Immature natural killer cell (primary cell): ENCODE results near the gene LRP10. TPM values are rescaled to one million over a fixed set of nuclear protein-coding genes. Genes with fewer than 3 reads are reported as not detected.

Experiments used
- DNase-seq, 3 donors: peaks; one replicate each; pipeline ENCODE4 v3.0.0; 2022; ENCODE audit warnings: mixed read lengths in 1 of 3
- H3K27ac Mint-ChIP-seq, 6 donors: one replicate each; pipeline ENCODE4 v1.8.0; 2020; ENCODE audit warnings: mixed read lengths in 6 of 6, mild to moderate bottlenecking in 5 of 6, inconsistent platforms in 4 of 6, moderate library complexity in 3 of 6
- H3K27me3 Mint-ChIP-seq, 3 donors: one replicate each; pipeline ENCODE4 v1.8.0; 2020 to 2021; ENCODE audit warnings: low read depth in 3 of 3, mild to moderate bottlenecking in 3 of 3, mixed read lengths in 3 of 3, moderate library complexity in 3 of 3, inconsistent platforms in 1 of 3
- H3K36me3 Mint-ChIP-seq, 3 donors: one replicate each; pipeline ENCODE4 v1.8.0; 2020; ENCODE audit warnings: mixed read lengths in 3 of 3, inconsistent platforms in 2 of 3, mild to moderate bottlenecking in 2 of 3
- H3K4me1 Mint-ChIP-seq, 2 donors: one replicate each; pipeline ENCODE4 v1.8.0; 2020; ENCODE audit warnings: inconsistent platforms in 2 of 2, mild to moderate bottlenecking in 2 of 2, mixed read lengths in 2 of 2, moderate library complexity in 1 of 2
- H3K4me3 Mint-ChIP-seq, 5 donors: one replicate each; pipeline ENCODE4 v1.8.0; 2020; ENCODE audit warnings: mild to moderate bottlenecking in 5 of 5, mixed read lengths in 5 of 5, inconsistent platforms in 3 of 5, moderate library complexity in 3 of 5
- H3K9me3 Mint-ChIP-seq, 6 donors: one replicate each; pipeline ENCODE4 v1.8.0; 2020; ENCODE audit warnings: mild to moderate bottlenecking in 6 of 6, mixed read lengths in 6 of 6, inconsistent platforms in 4 of 6, moderate library complexity in 3 of 6
- polyA plus RNA-seq, 3 donors: library from polyadenylated mRNA; unstranded; fragments of 300-500 nt; fragmentation: Illumina TruSeq; gene quantifications; one replicate each; pipeline ENCODE4 v1.2.3, GENCODE V29; 2021

The LRP10 gene
- polyA plus RNA-seq, 3 donors from 2014 or later = 74.6 to 146 (median 136) TPM

DNA sequence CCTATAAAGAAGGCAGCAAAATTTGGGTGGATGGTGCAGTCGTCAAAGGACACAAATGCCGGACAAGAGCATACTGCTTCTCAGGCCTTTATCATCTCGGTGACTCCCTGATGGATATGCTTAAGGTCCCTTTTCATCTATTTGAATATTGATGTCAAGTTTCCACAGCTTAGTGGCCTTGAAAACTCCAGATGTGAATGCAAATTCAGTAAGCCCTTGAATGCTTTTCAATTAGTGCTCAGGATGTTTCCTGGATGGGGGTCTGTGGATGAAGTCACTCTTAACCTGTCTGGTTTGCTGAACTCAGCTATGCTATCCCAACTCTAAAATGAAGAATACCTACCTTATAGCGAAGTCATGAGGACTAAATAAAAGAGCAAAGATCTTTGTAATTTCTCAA is 22.2 kb downstream of the LRP10 start:
- DNase-seq = no peak
- H3K27me3 Mint-ChIP-seq = peaks cover 0 to 4% (median 0%) of the 10 kb centered on the region in 3 donors
- H3K36me3 Mint-ChIP-seq = peaks cover 6 to 21% (median 11%) of the 10 kb centered on the region in 3 donors
- H3K27ac Mint-ChIP-seq = no peak overlapping the region
- H3K4me3 Mint-ChIP-seq = no peak overlapping the region
- H3K4me1 Mint-ChIP-seq = no peaks in the 10 kb centered on the region
- H3K9me3 Mint-ChIP-seq = no peaks in the 10 kb centered on the region

DNA sequence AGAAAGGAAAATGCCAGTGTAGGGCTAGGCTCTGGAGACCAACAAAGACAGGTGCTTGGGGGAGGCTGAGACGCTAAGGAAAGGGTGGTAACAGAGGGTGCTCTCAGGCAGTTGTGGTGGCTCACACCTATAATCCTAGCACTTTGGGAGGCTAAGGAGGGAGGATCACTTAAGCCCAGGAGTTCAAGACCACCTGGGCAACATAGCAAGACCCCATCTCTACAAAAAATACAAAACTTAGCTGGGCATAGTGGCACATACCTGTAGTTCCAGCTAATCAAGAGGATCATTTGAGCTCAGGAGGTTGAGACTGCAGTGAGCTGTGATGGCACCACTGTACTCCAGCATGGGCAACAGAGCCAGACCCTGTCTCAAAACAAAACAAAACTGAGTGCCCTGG is 23.9 kb downstream of the LRP10 start:
- Mint-ChIP-seq H3K27me3 (peaks cover 0 to 2% (median 0%) of the 10 kb centered on the region in 3 donors), H3K36me3 (peaks cover 9 to 24% (median 10%) of the 10 kb centered on the region in 3 donors), H3K4me1 (peaks cover 0 to 4% of the 10 kb centered on the region in 2 donors), H3K4me3 (no peak overlapping the region), H3K27ac (peak overlapping the region in 1 of 6 donors; percentile 24), H3K9me3 (no peaks in the 10 kb centered on the region)
- no peak for DNase-seq

DNA sequence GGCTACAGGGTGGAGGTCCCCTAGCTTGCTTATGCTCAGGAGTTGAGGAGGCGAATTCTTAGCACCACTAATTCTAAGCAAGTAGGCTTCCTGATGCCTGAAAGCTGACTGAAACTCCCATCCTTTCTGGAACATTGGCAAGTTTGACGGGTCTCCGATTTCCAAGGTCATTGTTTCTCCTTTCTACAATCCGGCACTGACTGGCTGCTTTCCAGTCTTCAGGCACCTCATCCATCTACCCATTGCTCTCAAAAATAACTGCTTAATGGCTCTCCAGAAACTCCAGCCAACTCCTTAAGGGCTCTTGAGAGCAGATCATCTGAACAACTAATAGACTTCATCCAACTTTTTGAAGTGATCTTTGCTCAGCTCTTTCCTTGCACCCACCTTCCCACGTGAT is 24.8 kb downstream of the LRP10 start:
- Mint-ChIP-seq H3K9me3 (no peaks in the 10 kb centered on the region), H3K36me3 (peaks cover 10 to 32% (median 18%) of the 10 kb centered on the region in 3 donors), H3K4me3 (no peak overlapping the region), H3K27ac (peak overlapping the region in 1 of 6 donors; percentile 76), H3K4me1 (peaks cover 0 to 11% of the 10 kb centered on the region in 2 donors), H3K27me3 (peaks cover 0 to 2% (median 0%) of the 10 kb centered on the region in 3 donors)
- no peak for DNase-seq

DNA sequence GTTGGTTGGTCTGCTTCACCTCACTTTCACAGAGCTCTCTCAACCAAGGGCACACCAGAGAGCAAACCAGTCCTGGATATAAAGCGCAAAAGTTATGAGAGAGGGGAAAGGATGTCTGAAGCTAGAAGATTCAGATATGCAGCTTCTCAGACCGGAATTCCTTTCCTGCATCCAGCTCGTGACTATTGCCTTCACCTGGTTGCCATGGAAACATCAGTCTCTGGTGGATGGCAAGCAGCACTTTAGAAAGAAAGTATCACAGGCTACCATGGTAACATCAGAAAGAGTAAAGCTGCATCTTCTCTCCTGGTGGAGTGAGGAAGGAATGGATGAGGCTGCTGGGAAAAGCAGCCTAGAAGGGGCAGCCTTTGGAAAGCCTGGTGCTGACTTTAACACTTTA is 25.2 kb downstream of the LRP10 start:
- Mint-ChIP-seq H3K4me3 (no peak overlapping the region), H3K36me3 (peaks cover 10 to 36% (median 22%) of the 10 kb centered on the region in 3 donors), H3K27me3 (peaks cover 0 to 2% (median 0%) of the 10 kb centered on the region in 3 donors), H3K9me3 (no peaks in the 10 kb centered on the region), H3K27ac (peak overlapping the region in 1 of 6 donors; percentile 76), H3K4me1 (peaks cover 0 to 11% of the 10 kb centered on the region in 2 donors)
- DNase-seq = no peak

DNA sequence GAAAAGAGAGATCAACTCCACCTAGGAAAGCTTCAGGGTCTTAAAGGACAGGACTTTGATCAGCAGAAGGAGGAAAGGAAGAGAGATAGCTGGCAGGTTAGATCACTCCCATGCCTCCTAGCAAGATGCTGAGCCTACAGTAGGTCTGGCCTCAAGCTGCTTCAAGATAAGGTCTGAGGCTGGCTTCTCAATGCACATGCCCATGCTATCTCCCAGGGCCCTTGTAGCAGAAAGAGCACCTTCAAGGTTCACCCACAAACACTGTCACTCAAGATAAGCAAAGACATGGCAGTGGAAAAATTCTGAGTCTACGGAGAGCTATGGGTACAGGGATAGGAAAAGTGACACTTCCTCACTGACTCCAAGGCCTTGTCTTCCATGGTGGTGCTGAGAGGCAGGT is 25.8 kb downstream of the LRP10 start:
- DNase-seq = no peak
- Mint-ChIP-seq H3K36me3 (peaks cover 14 to 38% (median 26%) of the 10 kb centered on the region in 3 donors), H3K27me3 (peaks cover 0 to 4% (median 2%) of the 10 kb centered on the region in 3 donors), H3K9me3 (no peaks in the 10 kb centered on the region), H3K4me1 (peaks cover 0 to 11% of the 10 kb centered on the region in 2 donors), H3K27ac (peak overlapping the region in 1 of 6 donors; percentile 19), H3K4me3 (no peak overlapping the region)

DNA sequence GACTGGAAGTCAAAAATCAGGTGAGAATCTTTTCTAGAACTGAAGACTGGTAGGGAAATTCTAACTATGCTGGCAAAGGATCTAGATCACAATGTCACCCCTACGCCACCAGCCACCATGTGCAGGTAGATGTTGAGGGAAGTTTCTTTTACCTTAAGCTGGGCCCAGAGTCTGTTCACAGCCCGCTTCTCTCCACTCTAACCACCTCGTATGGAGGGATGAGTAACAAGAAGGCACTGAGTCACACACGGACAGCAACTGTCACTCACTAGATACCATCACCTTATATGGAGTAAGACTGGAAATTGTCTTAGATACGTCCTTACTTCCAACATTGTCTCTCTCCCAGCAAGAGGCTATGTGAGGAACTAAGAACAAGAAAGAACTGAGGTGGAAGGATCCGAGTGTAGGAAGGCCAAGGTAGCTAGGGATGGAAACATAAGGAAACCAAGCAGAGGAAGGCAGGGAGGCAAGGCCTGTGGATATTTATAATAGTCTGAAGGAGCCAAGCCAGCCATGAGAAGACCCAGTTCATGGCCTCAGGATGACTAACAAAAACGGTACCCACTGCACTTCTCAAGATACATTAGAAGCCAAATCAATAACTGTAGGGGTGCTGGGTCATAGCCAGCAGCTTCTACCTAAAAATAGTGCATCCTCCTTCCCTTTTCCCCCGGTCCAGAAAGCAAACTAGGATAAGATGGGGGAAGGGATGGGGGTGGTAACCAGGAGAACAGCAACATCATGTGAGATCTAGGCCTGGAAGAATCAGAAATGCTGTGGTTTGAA is 27.0 kb downstream of the LRP10 start:
- H3K9me3 Mint-ChIP-seq = no peaks in the 10 kb centered on the region

DNA sequence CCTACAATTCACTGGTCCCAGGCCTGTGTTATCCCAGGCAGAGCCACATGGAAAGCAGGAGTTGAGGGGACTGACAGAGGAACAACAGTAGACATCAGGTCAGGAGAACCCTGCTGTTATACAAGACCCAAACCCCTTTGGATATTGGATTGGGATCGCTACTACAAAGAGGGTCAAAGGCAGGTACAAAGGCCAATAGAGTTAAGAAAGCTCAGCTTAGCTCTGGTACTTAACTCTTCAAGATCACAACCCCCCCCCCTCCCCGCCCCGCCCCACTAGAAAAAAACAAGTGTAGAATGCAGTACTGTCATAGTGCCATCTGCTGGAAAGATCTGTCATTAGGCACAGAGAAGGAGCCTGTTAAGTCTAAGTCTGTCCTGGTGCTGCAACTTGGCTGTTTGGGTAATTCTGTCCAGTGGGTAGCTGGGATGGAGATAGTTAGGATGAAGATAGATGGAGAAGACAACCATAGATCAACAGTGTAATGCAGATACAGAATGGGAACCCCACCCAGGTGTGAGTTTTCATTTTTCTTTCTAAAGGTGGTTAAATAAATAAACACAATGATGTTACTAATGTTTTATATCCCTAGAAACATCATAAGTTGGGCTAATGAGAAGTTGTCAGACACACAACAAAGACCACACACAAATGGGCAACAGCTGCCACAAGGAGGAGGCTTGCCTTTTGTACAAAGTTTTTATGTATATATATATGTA is 28.7 kb downstream of the LRP10 start:
- peak; percentile 39 to 57 (median 50) for DNase-seq
- Mint-ChIP-seq H3K4me3 (no peak overlapping the region), H3K9me3 (no peaks in the 10 kb centered on the region), H3K27me3 (peaks cover 0 to 4% (median 2%) of the 10 kb centered on the region in 3 donors), H3K36me3 (peaks cover 27 to 49% (median 36%) of the 10 kb centered on the region in 3 donors), H3K4me1 (peaks cover 0 to 11% of the 10 kb centered on the region in 2 donors), H3K27ac (peak overlapping the region in 5 of 6 donors; percentile 13 to 78 (median 58))

More for the DNA sequence above, 27.0 kb downstream of the LRP10 start:
- Mint-ChIP-seq H3K4me1 (peaks cover 0 to 11% of the 10 kb centered on the region in 2 donors), H3K27me3 (peaks cover 0 to 4% (median 2%) of the 10 kb centered on the region in 3 donors), H3K36me3 (peaks cover 11 to 37% (median 22%) of the 10 kb centered on the region in 3 donors), H3K4me3 (no peak overlapping the region), H3K27ac (peak overlapping the region in 4 of 6 donors; percentile 35 to 65 (median 53))
- DNase-seq = no peak

DNA sequence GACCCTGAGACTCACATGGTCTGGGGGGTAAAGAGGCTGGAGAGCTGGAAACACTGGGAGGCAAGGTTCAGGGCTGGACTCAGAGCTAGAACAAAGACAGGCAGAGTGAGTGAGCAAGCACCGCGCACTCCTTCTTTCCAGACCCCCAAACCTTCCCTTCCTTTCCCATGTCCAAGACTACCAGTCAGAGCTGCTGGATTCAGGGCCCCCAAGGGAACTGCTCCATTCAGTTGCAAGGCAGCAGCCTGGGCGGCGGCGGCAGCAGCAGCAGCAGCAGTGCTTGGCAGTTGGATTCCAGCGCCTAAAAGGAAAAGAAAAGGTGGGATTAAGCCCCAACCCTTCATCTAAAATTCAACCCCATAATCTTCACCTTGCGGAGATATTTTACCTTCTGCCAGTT is 30.3 kb downstream of the LRP10 start:
- Mint-ChIP-seq H3K36me3 (peaks cover 39 to 60% (median 47%) of the 10 kb centered on the region in 3 donors), H3K9me3 (no peaks in the 10 kb centered on the region), H3K4me3 (no peak overlapping the region), H3K4me1 (peaks cover 0 to 11% of the 10 kb centered on the region in 2 donors), H3K27ac (peak overlapping the region in 1 of 6 donors; percentile 48), H3K27me3 (peaks cover 0 to 5% (median 2%) of the 10 kb centered on the region in 3 donors)
- no peak for DNase-seq

DNA sequence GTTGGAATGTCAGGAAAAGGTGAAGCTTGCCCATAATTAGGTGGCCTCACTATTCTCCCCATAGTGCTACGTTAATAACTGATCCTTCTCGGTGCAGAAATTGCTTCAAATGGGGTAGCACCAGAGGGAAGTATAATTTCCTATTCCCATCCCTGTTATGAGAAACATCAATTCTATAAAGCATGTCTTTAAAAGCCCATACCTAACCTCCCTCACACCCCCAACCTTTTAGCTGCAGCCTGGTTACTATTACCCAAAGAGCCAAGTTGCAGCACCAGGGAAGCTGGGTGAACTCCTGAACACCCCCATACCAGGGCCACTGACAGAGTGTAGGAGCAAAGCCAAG is 32.2 kb downstream of the LRP10 start:
- Mint-ChIP-seq H3K27me3 (peaks cover 0 to 5% (median 2%) of the 10 kb centered on the region in 3 donors), H3K9me3 (no peaks in the 10 kb centered on the region), H3K4me3 (no peak overlapping the region), H3K27ac (peak overlapping the region in 1 of 6 donors; percentile 11), H3K4me1 (peaks cover 0 to 11% of the 10 kb centered on the region in 2 donors), H3K36me3 (peaks cover 39 to 61% (median 51%) of the 10 kb centered on the region in 3 donors)
- DNase-seq = no peak

DNA sequence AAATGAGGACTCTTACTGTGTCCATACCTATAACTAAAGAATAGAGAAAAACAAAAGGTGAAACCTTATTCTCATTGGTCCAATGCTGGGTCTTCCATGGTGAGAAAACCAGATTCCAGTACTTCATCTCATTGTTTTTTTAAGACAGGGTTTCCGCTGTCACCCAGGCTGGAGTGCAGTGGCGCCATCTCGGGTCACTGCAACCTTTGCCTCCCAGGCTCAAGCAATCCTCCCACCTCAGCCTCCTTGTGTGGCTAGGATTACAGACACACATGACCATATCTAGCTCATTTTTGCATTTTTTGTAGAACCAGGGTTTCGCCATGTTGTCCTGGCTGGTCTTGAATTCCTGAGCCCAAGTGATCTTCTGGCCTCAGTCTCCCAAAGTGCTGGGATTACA is 34.1 kb downstream of the LRP10 start:
- DNase-seq = no peak
- Mint-ChIP-seq H3K4me1 (peaks cover 4 to 11% of the 10 kb centered on the region in 2 donors), H3K27ac (no peak overlapping the region), H3K27me3 (peaks cover 0 to 5% (median 0%) of the 10 kb centered on the region in 3 donors), H3K4me3 (no peak overlapping the region), H3K9me3 (no peaks in the 10 kb centered on the region), H3K36me3 (peaks cover 36 to 65% (median 54%) of the 10 kb centered on the region in 3 donors)

DNA sequence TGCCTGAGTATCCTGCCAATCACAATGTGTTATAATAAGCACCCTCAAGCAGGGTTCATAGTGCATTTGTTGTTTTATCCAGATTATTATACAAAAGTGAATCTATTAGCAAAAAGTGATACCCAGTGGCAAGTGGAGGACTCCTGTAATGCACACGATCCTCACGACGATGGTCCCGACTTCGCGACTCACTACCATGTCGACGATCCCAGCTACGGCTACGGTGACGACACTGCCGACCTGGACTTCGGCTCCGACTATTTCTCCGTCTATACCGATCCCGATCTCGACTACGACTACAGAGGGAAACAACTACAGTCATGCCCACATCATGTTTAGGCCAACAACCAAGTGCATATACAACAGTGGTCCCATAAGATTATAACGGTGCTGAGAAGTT is 34.5 kb downstream of the LRP10 start:
- H3K27me3 Mint-ChIP-seq = peaks cover 0 to 5% (median 0%) of the 10 kb centered on the region in 3 donors
- no peak overlapping the region for H3K27ac Mint-ChIP-seq
- H3K36me3 Mint-ChIP-seq = peaks cover 36 to 62% (median 49%) of the 10 kb centered on the region in 3 donors
- H3K9me3 Mint-ChIP-seq = no peaks in the 10 kb centered on the region
- peaks cover 4 to 7% of the 10 kb centered on the region in 2 donors for H3K4me1 Mint-ChIP-seq
- no peak overlapping the region for H3K4me3 Mint-ChIP-seq
- no peak for DNase-seq

DNA sequence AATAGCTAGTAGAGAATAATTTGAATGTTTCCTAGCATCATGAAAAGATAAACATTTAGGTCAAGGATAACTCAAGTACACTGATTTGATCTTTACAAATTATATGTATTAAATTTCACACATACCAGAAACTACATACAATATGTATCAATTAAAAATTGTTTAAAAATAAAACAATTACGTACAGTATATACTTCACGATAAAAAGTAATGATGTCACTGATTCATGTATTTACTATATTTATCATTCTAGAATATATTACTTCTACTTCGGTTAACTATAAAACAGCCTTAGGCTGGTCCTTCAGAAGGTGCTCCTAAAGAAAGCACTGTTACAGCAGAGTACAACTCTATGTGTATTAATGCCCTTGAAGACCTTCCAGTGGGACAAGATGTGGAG is 35.9 kb downstream of the LRP10 start:
- Mint-ChIP-seq H3K9me3 (no peaks in the 10 kb centered on the region), H3K27me3 (peaks cover 0 to 1% (median 0%) of the 10 kb centered on the region in 3 donors), H3K36me3 (peaks cover 31 to 57% (median 37%) of the 10 kb centered on the region in 3 donors), H3K4me1 (peaks cover 11 to 21% of the 10 kb centered on the region in 2 donors), H3K27ac (no peak overlapping the region), H3K4me3 (no peak overlapping the region)
- no peak for DNase-seq

DNA sequence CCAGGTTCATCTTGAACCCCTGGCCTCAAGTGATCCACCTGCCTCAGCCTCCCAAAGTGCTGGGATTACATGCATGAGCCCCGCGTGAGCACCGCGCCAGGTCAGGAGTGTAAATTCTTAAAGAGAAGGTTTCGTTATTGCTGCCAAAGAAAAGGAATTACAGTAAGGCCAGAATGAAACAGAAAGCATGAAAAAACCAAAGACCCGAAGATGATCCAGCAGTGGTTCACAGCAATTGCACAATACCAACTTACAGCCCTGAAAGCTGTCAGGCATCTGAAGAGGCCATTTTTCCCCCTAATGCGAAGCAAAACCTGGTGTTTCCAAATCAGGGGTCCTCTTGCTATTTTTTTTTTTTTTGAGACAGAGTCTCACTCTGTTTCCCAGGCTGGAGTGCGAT is 37.1 kb downstream of the LRP10 start:
- Mint-ChIP-seq H3K4me1 (peaks cover 12 to 23% of the 10 kb centered on the region in 2 donors), H3K4me3 (no peak overlapping the region), H3K36me3 (peaks cover 27 to 54% (median 36%) of the 10 kb centered on the region in 3 donors), H3K9me3 (no peaks in the 10 kb centered on the region), H3K27ac (peak overlapping the region in 1 of 6 donors; percentile 31), H3K27me3 (peaks cover 0 to 2% (median 1%) of the 10 kb centered on the region in 3 donors)
- DNase-seq = no peak

DNA sequence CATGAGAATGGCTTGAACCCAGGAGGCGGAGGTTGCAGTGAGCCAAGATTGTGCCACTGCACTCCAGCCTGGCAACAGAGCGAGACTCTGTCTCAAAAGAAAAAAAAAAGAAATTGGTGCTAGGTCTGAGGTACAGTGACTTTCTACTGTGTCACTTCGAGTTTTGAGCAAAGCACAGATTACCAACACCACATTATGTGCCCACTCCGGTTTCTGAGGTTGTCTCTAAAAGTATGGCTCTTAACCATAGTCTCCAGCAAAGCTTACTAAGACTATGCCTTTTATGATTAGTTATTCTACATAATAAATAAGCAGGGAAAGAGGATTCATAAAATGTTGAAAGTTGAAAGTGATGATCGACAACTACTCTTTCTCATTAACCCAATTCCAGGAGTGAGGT is 39.4 kb downstream of the LRP10 start:
- H3K27me3 Mint-ChIP-seq = peaks cover 0 to 2% (median 1%) of the 10 kb centered on the region in 3 donors
- H3K9me3 Mint-ChIP-seq = no peaks in the 10 kb centered on the region
- peaks cover 12 to 29% of the 10 kb centered on the region in 2 donors for H3K4me1 Mint-ChIP-seq
- H3K36me3 Mint-ChIP-seq = peaks cover 6 to 31% (median 18%) of the 10 kb centered on the region in 3 donors
- DNase-seq = no peak
- H3K4me3 Mint-ChIP-seq = no peak overlapping the region
- no peak overlapping the region for H3K27ac Mint-ChIP-seq
